ENCODE measurements around the gene S100B. TPM values are rescaled to one million over a fixed set of nuclear protein-coding genes. Genes with fewer than 3 reads are reported as not detected.

S100B gene
- total and polyA plus RNA-seq, 2 of the 13 experiments (the other 11 are each of a cell fraction or from before 2014, with no cell fraction given) = not detected

GRCh38 chr21:46635324-46636180 lies 30.7 kb upstream of the S100B start, which contains the start of gene PRMT2 (continued):
- TF ChIP-seq ZNF639 (CRISPR knock-in tag; conservative IDR thresholded peaks at IDR 0.05) (no peak; the same call in 1 of the 2 replicates), SKI (IDR thresholded peaks at IDR 0.05; ENCODE audit: partially characterized antibody) (peak; percentile 37), ZC3H13 (CRISPR knock-in tag; IDR thresholded peaks at IDR 0.05) (peak; percentile 58), PRDM15 (CRISPR knock-in tag; IDR thresholded peaks at IDR 0.05) (no peak), TAF15 (IDR thresholded peaks at IDR 0.05; ENCODE audit: low read depth, low read length, poor library complexity, severe bottlenecking) (peak; percentile 49), ZBTB21 (CRISPR knock-in tag; IDR thresholded peaks at IDR 0.05) (no peak), NR0B2 (CRISPR knock-in tag; IDR thresholded peaks at IDR 0.05) (peak; percentile 93), ZNF768 (CRISPR knock-in tag; IDR thresholded peaks at IDR 0.05) (peak; percentile 76), PLRG1 (conservative IDR thresholded peaks at IDR 0.05) (no peak), PHF20 (CRISPR knock-in tag; IDR thresholded peaks at IDR 0.05) (no peak; the same call in none of the 2 replicates), ZSCAN22 (CRISPR knock-in tag; IDR thresholded peaks at IDR 0.05) (0 out of 2 replicates have a peak, but pooled peaks have one; percentile 44), ZNF205 (CRISPR knock-in tag; IDR thresholded peaks at IDR 0.05) (peak; percentile 54; the same call in 1 of the 2 replicates), ARID4A (CRISPR knock-in tag; IDR thresholded peaks at IDR 0.05; ENCODE audit: borderline replicate concordance) (peak; percentile 99), ZNF782 (CRISPR knock-in tag; IDR thresholded peaks at IDR 0.05; ENCODE audit: borderline replicate concordance) (no peak; the same call in 1 of the 2 replicates)

All from HepG2 (cell line).